ENCODE measurements around the gene GBF1. TPM values are rescaled to one million over a fixed set of nuclear protein-coding genes. Genes with fewer than 3 reads are reported as not detected.

GBF1 gene
- total and polyA plus RNA-seq, 10 of the 15 experiments (the other 5 are each of a cell fraction or from before 2014, with no cell fraction given), result 0.82 to 42.0 (median 21.8) TPM

DNA sequence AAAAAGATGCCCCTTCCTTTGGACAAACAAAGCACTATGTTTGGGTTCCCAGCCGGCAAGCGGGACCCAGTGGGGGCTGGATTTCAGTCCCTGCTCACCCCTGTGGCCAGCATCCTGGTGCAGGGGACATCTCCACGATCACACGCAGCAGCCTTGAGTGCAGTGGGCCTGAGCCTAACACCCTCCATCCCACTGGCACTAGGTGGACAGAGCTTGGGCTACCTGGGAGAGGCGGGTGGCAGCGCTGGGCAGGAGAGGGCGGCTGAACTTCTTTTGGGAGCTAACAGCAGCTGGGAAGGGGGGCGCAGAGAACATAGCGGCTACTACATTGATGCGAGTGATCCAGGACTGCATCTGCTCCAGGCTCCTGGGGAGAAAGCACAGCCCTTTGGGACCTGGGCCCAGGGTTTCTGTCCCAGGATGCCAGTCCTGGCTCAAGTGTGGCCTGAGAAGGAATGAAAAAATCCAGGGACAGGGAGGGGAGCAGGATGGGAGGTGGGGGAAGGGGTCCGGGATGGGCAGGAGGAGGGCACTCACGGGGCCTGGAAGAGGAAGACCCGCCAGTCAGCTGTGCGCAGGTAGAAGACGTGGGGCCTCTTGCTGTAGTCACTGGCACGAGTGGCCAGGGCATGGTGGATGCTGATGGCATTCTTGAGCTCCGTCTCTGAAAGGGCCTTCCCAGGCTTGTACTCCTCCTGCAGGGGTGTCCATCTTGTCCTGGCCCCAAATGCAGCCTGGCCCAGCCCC lies 159.2 kb downstream of the GBF1 start (continued):
- TF ChIP-seq RFX5 (IDR thresholded peaks at IDR 0.05; ENCODE audit: low read depth, low read length) (no peak), MTA3 (IDR thresholded peaks at IDR 0.05; ENCODE audit: borderline replicate concordance, low read length) (peak; percentile 57; the same call in 1 of the 2 replicates), ZZZ3 (IDR thresholded peaks at IDR 0.05; ENCODE audit: control insufficient read depth, insufficient read length, low read depth) (no peak), NBN (IDR thresholded peaks at IDR 0.05) (no peak), NR2F1 (conservative IDR thresholded peaks at IDR 0.05) (no peak), EED (IDR thresholded peaks at IDR 0.05; ENCODE audit: low read depth) (no peak), SMAD5 (IDR thresholded peaks at IDR 0.05; ENCODE audit: low read depth) (0 out of 2 replicates have a peak, but pooled peaks have one; percentile 23), POU2F2 (IDR thresholded peaks at IDR 0.05; ENCODE audit: borderline replicate concordance, low read depth, low read length) (0 out of 3 replicates have a peak, but pooled peaks have one; percentile 3), POLR2A (IDR thresholded peaks at IDR 0.05; ENCODE audit: low read depth, low read length) (peak; percentile 21; the same call in 1 of the 2 replicates), ZNF207 (IDR thresholded peaks at IDR 0.05; ENCODE audit: borderline replicate concordance) (no peak), SRF (IDR thresholded peaks at IDR 0.05; ENCODE audit: low read depth in 2 of 2, low read length in 2 of 2) (no peak), BRCA1 (IDR thresholded peaks at IDR 0.05; ENCODE audit: low read depth, low read length) (no peak), GATAD2B (conservative IDR thresholded peaks at IDR 0.05; ENCODE audit: low read depth) (no peak)
- TF ChIP-seq, protein P1, sequence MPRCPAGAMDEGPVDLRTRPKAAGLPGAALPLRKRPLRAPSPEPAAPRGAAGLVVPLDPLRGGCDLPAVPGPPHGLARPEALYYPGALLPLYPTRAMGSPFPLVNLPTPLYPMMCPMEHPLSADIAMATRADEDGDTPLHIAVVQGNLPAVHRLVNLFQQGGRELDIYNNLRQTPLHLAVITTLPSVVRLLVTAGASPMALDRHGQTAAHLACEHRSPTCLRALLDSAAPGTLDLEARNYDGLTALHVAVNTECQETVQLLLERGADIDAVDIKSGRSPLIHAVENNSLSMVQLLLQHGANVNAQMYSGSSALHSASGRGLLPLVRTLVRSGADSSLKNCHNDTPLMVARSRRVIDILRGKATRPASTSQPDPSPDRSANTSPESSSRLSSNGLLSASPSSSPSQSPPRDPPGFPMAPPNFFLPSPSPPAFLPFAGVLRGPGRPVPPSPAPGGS (IDR thresholded peaks at IDR 0.05; ENCODE audit: borderline replicate concordance, insufficient read depth, low read depth, low read length, poor library complexity, severe bottlenecking), result peak; percentile 58

Data from GM12878 (cell line).